DND-41 (cell line): ENCODE measurements around the gene B3GNT5.

ENCODE experiments used
- ATAC-seq: fragments of 200-7000 bp; cut with Tn5 transposase; 3 replicates; pipeline ENCODE4 v1.9.1; 2021; ENCODE audit warnings: low read depth; ENCODE audit not compliant: insufficient read depth
- DNase-seq: peaks from one replicate; pipeline ENCODE4 v3.0.0-alpha.2; 2020
- H2AFZ ChIP-seq: 2 replicates; pipeline ENCODE4 v1.6.0; 2012; ENCODE audit warnings: low read depth, low read length
- H3K27ac ChIP-seq: 2 replicates; pipeline ENCODE4 v1.5.1; 2012; ENCODE audit warnings: low read length, inconsistent platforms
- H3K27me3 ChIP-seq: fragments of 200-600 bp; sonication (generic); 2 replicates; pipeline ENCODE4 v1.6.0; 2012; ENCODE audit warnings: low read length, mild to moderate bottlenecking, inconsistent platforms; ENCODE audit not compliant: insufficient read depth, poor library complexity
- H3K36me3 ChIP-seq: 2 replicates; pipeline ENCODE4 v1.5.1; 2012; ENCODE audit warnings: low read length, inconsistent platforms; ENCODE audit not compliant: insufficient read depth
- H3K4me1 ChIP-seq: 2 replicates; pipeline ENCODE4 v1.5.1; 2012; ENCODE audit warnings: mild to moderate bottlenecking, low read length; ENCODE audit not compliant: insufficient read depth
- H3K4me2 ChIP-seq: 2 replicates; pipeline ENCODE4 v1.6.0; 2012; ENCODE audit warnings: mild to moderate bottlenecking, moderate library complexity, low read length, inconsistent platforms; ENCODE audit not compliant: insufficient read depth
- H3K4me3 ChIP-seq, 2 experiments: fragments of 200-600 bp in 1 of 2; shearing (Covaris generic) in 1 of 2; 2 replicates each; pipeline ENCODE4 v1.5.1; 2012 to 2016; ENCODE audit warnings: inconsistent platforms in 2 of 2, low read length in 2 of 2, mild to moderate bottlenecking in 2 of 2, low read depth in 1 of 2, moderate library complexity in 1 of 2
- H3K79me2 ChIP-seq: 2 replicates; pipeline ENCODE4 v1.6.0; 2012; ENCODE audit warnings: low read length, inconsistent platforms; ENCODE audit not compliant: insufficient read depth
- H3K9ac ChIP-seq: 2 replicates; pipeline ENCODE4 v1.6.0; 2012; ENCODE audit warnings: low read depth, mild to moderate bottlenecking, inconsistent platforms, low read length, moderate library complexity
- H3K9me3 ChIP-seq: 2 replicates; pipeline ENCODE4 v1.5.1; 2012; ENCODE audit warnings: low read length, moderate library complexity, mild to moderate bottlenecking, inconsistent platforms; ENCODE audit not compliant: insufficient read depth, severe bottlenecking
- H4K20me1 ChIP-seq: 2 replicates; pipeline ENCODE4 v1.6.0; 2012; ENCODE audit warnings: low read length; ENCODE audit not compliant: insufficient read depth
- EZH2 ChIP-seq: IDR thresholded peaks from 3 replicates; pipeline ENCODE4 v1.6.1; 2012; ENCODE audit warnings: borderline replicate concordance, low read depth, mild to moderate bottlenecking, moderate library complexity, low read length, inconsistent platforms; ENCODE audit not compliant: severe bottlenecking
- TF ChIP-seq, protein P1 (sequence below): IDR thresholded peaks from 2 replicates; pipeline ENCODE4 v1.5.1; 2012; ENCODE audit warnings: borderline replicate concordance, low read length, moderate library complexity, mild to moderate bottlenecking; ENCODE audit not compliant: poor library complexity, severe bottlenecking; ENCODE audit errors: extremely low read depth

The B3GNT5 gene

DNA sequence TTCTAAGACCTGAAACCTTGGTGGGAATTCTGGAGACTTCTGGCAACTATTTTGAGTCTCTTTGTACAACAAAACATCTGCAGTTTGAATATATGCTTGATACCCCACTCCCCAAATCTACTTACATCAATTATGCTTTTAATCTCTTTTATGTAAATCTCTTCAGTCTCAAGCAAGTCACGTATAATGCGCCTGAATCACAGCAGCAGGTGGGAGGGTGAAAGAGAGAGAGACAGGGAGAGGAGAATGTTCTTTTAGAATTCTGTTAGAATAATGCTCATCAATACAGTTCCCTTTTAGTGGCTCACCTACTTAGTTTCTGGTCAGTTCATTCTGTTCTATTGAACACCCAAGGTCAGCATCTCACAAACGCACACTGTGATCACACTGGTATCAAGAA is 22.2 kb upstream of the B3GNT5 start:
- Histone ChIP-seq H3K36me3 (no peaks in the 10 kb centered on the region), H4K20me1 (no peaks in the 10 kb centered on the region), H3K79me2 (no peaks in the 10 kb centered on the region), H3K9me3 (no peaks in the 10 kb centered on the region), H3K27ac (no peak overlapping the region), H3K4me3 (no peak overlapping the region), H2AFZ (no peak overlapping the region), H3K4me2 (no peak overlapping the region), H3K4me1 (no peaks in the 10 kb centered on the region), H3K9ac (no peak overlapping the region), H3K27me3 (peaks cover 2% of the 10 kb centered on the region)
- TF ChIP-seq EZH2: no peak
- TF ChIP-seq, protein P1, sequence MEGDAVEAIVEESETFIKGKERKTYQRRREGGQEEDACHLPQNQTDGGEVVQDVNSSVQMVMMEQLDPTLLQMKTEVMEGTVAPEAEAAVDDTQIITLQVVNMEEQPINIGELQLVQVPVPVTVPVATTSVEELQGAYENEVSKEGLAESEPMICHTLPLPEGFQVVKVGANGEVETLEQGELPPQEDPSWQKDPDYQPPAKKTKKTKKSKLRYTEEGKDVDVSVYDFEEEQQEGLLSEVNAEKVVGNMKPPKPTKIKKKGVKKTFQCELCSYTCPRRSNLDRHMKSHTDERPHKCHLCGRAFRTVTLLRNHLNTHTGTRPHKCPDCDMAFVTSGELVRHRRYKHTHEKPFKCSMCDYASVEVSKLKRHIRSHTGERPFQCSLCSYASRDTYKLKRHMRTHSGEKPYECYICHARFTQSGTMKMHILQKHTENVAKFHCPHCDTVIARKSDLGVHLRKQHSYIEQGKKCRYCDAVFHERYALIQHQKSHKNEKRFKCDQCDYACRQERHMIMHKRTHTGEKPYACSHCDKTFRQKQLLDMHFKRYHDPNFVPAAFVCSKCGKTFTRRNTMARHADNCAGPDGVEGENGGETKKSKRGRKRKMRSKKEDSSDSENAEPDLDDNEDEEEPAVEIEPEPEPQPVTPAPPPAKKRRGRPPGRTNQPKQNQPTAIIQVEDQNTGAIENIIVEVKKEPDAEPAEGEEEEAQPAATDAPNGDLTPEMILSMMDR: no peak
- no peak for ATAC-seq
- DNase-seq: no peak

DNA sequence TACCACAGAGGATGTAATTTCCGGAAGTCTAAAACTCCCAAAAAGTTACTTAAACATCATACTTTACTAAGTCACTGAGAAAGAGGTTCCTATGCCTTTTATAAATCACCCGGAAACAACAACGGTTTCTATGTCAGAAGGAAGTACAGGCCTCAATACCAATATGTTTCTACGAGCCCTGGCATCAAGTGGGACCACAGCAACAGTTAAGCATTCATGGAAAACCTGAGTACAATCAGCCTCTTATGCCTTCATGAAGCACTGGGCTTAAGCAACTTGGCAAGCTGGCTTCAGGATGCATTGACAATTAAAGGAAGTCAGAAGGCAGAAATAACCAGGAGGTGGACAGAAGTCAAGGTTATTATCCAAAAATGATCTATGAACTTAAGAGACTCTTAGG is 19.1 kb upstream of the B3GNT5 start:
- Histone ChIP-seq H2AFZ (no peak overlapping the region), H3K9ac (no peak overlapping the region), H3K27me3 (peaks cover 2% of the 10 kb centered on the region), H3K4me3 (no peak overlapping the region), H3K9me3 (no peaks in the 10 kb centered on the region), H3K4me2 (no peak overlapping the region), H3K36me3 (no peaks in the 10 kb centered on the region), H3K79me2 (no peaks in the 10 kb centered on the region), H3K4me1 (no peaks in the 10 kb centered on the region), H4K20me1 (no peaks in the 10 kb centered on the region), H3K27ac (no peak overlapping the region)
- TF ChIP-seq, protein P1: no peak
- no peak for TF ChIP-seq EZH2
- DNase-seq (no peak), ATAC-seq (no peak)

DNA sequence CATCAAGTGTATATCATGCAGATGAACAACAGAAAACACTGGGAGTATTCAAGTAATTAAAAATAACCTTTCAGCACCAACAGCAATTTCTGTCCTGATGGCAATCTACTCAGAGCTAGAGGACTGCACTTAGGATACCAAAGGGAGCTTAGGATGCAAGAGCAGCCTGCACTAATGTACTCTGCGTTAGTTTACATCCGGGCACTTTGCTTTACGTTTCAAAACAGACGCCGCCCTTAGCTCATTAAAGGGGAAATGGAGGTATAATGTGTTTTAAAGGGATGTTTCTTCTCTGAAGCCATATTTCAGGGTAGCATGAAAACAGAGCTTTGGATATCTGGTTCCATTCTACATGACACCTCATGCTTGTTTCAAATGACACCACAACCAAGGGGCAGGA is 14.0 kb upstream of the B3GNT5 start:
- no peak overlapping the region for H3K27ac ChIP-seq

DNA sequence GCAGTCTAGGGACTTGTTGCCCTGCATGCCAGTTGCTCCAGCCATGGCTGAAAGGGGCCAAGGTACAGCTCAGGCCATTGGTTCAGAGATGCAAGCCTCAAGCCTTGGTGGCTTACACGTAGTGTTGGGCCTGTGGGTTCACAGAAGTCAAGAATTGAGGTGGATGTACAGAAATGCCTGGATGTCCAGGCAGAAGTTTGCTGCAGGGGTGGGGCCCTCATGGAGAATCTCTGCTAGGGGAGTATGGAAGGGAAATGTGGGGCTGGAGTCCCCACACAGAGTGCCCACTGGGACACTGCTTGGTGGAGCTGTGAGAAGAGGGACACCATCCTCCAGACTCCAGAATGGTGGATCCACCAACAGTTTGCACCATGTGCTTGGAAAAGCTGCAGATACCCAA is 10.6 kb upstream of the B3GNT5 start:
- no peaks in the 10 kb centered on the region for H4K20me1 ChIP-seq
- no peaks in the 10 kb centered on the region for H3K79me2 ChIP-seq
- no peaks in the 10 kb centered on the region for H3K36me3 ChIP-seq
- no peak overlapping the region for H3K4me3 ChIP-seq
- no peak for TF ChIP-seq EZH2
- TF ChIP-seq, protein P1: no peak
- H3K9me3 ChIP-seq: peaks cover 17% of the 10 kb centered on the region
- H3K9ac ChIP-seq: no peak overlapping the region
- DNase-seq (no peak), ATAC-seq (no peak)
- H3K4me2 ChIP-seq: no peak overlapping the region
- no peak overlapping the region for H2AFZ ChIP-seq
- no peaks in the 10 kb centered on the region for H3K4me1 ChIP-seq
- peaks cover 3% of the 10 kb centered on the region for H3K27me3 ChIP-seq
- H3K27ac ChIP-seq: no peak overlapping the region

More for the DNA sequence above, 14.0 kb upstream of the B3GNT5 start:
- Histone ChIP-seq H3K9ac (no peak overlapping the region), H3K79me2 (no peaks in the 10 kb centered on the region), H2AFZ (no peak overlapping the region), H3K4me3 (no peak overlapping the region), H3K9me3 (peaks cover 17% of the 10 kb centered on the region), H4K20me1 (no peaks in the 10 kb centered on the region), H3K27me3 (no peaks in the 10 kb centered on the region), H3K36me3 (no peaks in the 10 kb centered on the region), H3K4me1 (no peaks in the 10 kb centered on the region), H3K4me2 (no peak overlapping the region)
- TF ChIP-seq EZH2: no peak
- ATAC-seq (no peak), DNase-seq (no peak)
